HepG2 (cell line): ENCODE data around the gene PEBP1. TPM values are rescaled to one million over a fixed set of nuclear protein-coding genes. Genes with fewer than 3 reads are reported as not detected.

Source experiments
- ARNT ChIP-seq: fragments of 450-650 bp; IDR thresholded peaks from 2 replicates; pipeline ENCODE4 v1.6.1; 2017
- ASH2L ChIP-seq: fragments of 300-600, 200-600 bp; sonication (generic); IDR thresholded peaks from 2 replicates; pipeline ENCODE4 v1.7.0; 2017; ENCODE audit warnings: low read depth, mild to moderate bottlenecking, moderate library complexity, mixed read lengths, low read length; ENCODE audit not compliant: insufficient read length
- HIVEP1 ChIP-seq: sonication (generic); formaldehyde crosslinking; IDR thresholded peaks from 2 replicates; pipeline ENCODE4 v1.4.0; 2020; ENCODE audit warnings: mild to moderate bottlenecking, missing genetic modification reagents
- HMGXB3 ChIP-seq: sonication (generic); formaldehyde crosslinking; IDR thresholded peaks from 2 replicates; pipeline ENCODE4 v1.4.0; 2020; ENCODE audit warnings: missing genetic modification reagents, borderline replicate concordance
- KDM3A ChIP-seq: IDR thresholded peaks from 2 replicates; pipeline ENCODE4 v1.6.1; 2018; ENCODE audit warnings: low read depth, missing compliant biosample characterization
- NFKBIZ ChIP-seq: IDR thresholded peaks from 2 replicates; pipeline ENCODE4 v1.6.1; 2018; ENCODE audit warnings: missing genetic modification reagents, missing compliant biosample characterization
- NFRKB ChIP-seq: fragments of 450-650 bp; IDR thresholded peaks from 2 replicates; pipeline ENCODE4 v1.6.1; 2017
- RCOR2 ChIP-seq: IDR thresholded peaks from 2 replicates; pipeline ENCODE4 v1.6.1; 2016; ENCODE audit warnings: missing biosample characterization, missing genetic modification reagents
- SPEN ChIP-seq: sonication (generic); formaldehyde crosslinking; IDR thresholded peaks from 2 replicates; pipeline ENCODE4 v1.5.1; 2020; ENCODE audit warnings: low read depth, mild to moderate bottlenecking, missing genetic modification reagents
- TARDBP ChIP-seq: sonication (generic); formaldehyde crosslinking; IDR thresholded peaks from 2 replicates; pipeline ENCODE4 v1.8.0; 2022; ENCODE audit warnings: mild to moderate bottlenecking, missing genetic modification reagents
- TBL1XR1 ChIP-seq: fragments of 150-350 bp; IDR thresholded peaks from 2 replicates; pipeline ENCODE4 v1.6.1; 2014; ENCODE audit warnings: borderline replicate concordance, low read length; ENCODE audit not compliant: partially characterized antibody
- ZC3H4 ChIP-seq: sonication (generic); formaldehyde crosslinking; IDR thresholded peaks from 2 replicates; pipeline ENCODE4 v1.4.0; 2020; ENCODE audit warnings: missing genetic modification reagents, borderline replicate concordance
- ZNF224 ChIP-seq: sonication (generic); formaldehyde crosslinking; IDR thresholded peaks from 2 replicates; pipeline ENCODE4 v1.5.0; 2020; ENCODE audit warnings: mild to moderate bottlenecking, missing genetic modification reagents
- ZNF263 ChIP-seq: sonication (generic); formaldehyde crosslinking; IDR thresholded peaks from 2 replicates; pipeline ENCODE4 v1.4.0; 2020; ENCODE audit warnings: missing genetic modification reagents
- ZNF292 ChIP-seq: sonication (generic); formaldehyde crosslinking; IDR thresholded peaks from 2 replicates; pipeline ENCODE4 v1.8.1; 2022; ENCODE audit warnings: mild to moderate bottlenecking, low read depth, missing genetic modification reagents, borderline replicate concordance
- ZNF629 ChIP-seq: sonication (generic); formaldehyde crosslinking; conservative IDR thresholded peaks from 2 replicates; pipeline ENCODE4 v1.5.0; 2020; ENCODE audit warnings: missing genetic modification reagents
- ZNF672 ChIP-seq: sonication (generic); formaldehyde crosslinking; IDR thresholded peaks from 2 replicates; pipeline ENCODE4 v1.8.1; 2022; ENCODE audit warnings: missing genetic modification reagents
- ZNF678 ChIP-seq: sonication (generic); formaldehyde crosslinking; IDR thresholded peaks from 2 replicates; pipeline ENCODE4 v1.4.0; 2020; ENCODE audit warnings: mild to moderate bottlenecking, missing genetic modification reagents
- ZNF776 ChIP-seq: sonication (generic); formaldehyde crosslinking; IDR thresholded peaks from 2 replicates; pipeline ENCODE4 v1.4.0; 2020; ENCODE audit warnings: mild to moderate bottlenecking, missing genetic modification reagents
- ZSCAN29 ChIP-seq: sonication (generic); formaldehyde crosslinking; conservative IDR thresholded peaks from 2 replicates; pipeline ENCODE4 v1.4.0; 2020; ENCODE audit warnings: mild to moderate bottlenecking, missing genetic modification reagents
- polyA plus RNA-seq, 8 experiments: library from polyadenylated mRNA; depleted of rRNA in 3 of 8; stranded (reverse) in 7 of 8; unstranded in 1 of 8; fragments of >200 nt; fragmentation: Illumina TruSeq in 4 of 8; extraction: Trizol in 4 of 8; gene quantifications; 2 replicates each; pipeline versions ENCODE4 v1.2.1 to v1.2.3, GENCODE V29; 2011 to 2016; ENCODE audit warnings: low read depth in 4 of 8, missing spikeins in 1 of 8, mixed read lengths in 1 of 8; ENCODE audit not compliant: insufficient read depth in 1 of 8
- total RNA-seq, 5 experiments: library from RNA; depleted of rRNA; stranded (reverse); fragments of >200 nt; fragmentation: Illumina TruSeq; extraction: Trizol; gene quantifications; 2 replicates each; pipeline ENCODE4 v1.2.3, GENCODE V29; 2016; ENCODE audit warnings: low read depth in 1 of 5
- TF ChIP-seq, protein P1 (sequence below): IDR thresholded peaks from 2 replicates; pipeline ENCODE4 v1.4.0; 2020; ENCODE audit warnings: mild to moderate bottlenecking, missing genetic modification reagents
- TF ChIP-seq, protein P2 (sequence below): sonication (generic); formaldehyde crosslinking; IDR thresholded peaks from 2 replicates; pipeline ENCODE4 v1.4.0; 2020; ENCODE audit warnings: missing genetic modification reagents

PEBP1 gene
- total and polyA plus RNA-seq, 2 of the 13 experiments (the other 11 are each of a cell fraction or from before 2014, with no cell fraction given): 538 to 1,505 TPM

DNA sequence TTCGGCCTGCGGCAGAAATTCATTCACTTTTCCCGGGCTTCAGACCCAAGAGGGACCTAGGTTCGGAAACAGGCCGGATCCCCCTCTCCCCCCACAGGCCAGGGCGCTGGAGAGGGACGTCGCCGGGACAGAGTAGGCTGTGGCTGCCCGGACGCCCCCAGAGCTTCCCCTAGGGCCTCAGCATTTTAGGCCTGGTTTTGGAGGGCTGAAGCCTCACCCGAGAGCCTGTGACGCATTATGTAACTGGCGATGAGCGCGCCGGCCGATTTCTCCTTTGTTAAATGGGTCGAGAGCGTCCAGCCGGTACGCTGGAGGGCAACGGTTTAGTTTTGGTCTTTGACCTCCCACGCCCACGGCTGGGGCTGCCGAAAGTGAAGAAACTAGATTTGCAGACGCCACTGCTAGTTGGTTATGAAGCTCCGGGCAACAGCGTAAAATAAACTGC, 657 bp downstream of the PEBP1 start (continued):
- TF ChIP-seq, protein P1, sequence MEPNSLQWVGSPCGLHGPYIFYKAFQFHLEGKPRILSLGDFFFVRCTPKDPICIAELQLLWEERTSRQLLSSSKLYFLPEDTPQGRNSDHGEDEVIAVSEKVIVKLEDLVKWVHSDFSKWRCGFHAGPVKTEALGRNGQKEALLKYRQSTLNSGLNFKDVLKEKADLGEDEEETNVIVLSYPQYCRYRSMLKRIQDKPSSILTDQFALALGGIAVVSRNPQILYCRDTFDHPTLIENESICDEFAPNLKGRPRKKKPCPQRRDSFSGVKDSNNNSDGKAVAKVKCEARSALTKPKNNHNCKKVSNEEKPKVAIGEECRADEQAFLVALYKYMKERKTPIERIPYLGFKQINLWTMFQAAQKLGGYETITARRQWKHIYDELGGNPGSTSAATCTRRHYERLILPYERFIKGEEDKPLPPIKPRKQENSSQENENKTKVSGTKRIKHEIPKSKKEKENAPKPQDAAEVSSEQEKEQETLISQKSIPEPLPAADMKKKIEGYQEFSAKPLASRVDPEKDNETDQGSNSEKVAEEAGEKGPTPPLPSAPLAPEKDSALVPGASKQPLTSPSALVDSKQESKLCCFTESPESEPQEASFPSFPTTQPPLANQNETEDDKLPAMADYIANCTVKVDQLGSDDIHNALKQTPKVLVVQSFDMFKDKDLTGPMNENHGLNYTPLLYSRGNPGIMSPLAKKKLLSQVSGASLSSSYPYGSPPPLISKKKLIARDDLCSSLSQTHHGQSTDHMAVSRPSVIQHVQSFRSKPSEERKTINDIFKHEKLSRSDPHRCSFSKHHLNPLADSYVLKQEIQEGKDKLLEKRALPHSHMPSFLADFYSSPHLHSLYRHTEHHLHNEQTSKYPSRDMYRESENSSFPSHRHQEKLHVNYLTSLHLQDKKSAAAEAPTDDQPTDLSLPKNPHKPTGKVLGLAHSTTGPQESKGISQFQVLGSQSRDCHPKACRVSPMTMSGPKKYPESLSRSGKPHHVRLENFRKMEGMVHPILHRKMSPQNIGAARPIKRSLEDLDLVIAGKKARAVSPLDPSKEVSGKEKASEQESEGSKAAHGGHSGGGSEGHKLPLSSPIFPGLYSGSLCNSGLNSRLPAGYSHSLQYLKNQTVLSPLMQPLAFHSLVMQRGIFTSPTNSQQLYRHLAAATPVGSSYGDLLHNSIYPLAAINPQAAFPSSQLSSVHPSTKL: no peak
- TF ChIP-seq NFRKB (no peak), NFKBIZ (no peak), TARDBP (no peak), HIVEP1 (CRISPR knock-in tag) (no peak), ARNT (no peak), ZNF629 (CRISPR knock-in tag) (peak; percentile 97), KDM3A (no peak), TBL1XR1 (no peak), ZNF678 (no peak), ZNF292 (CRISPR knock-in tag) (no peak), ASH2L (no peak), ZNF224 (CRISPR knock-in tag) (no peak), RCOR2 (CRISPR knock-in tag) (peak; percentile 21; the same call in 1 of the 2 replicates), ZNF776 (CRISPR knock-in tag) (no peak), ZC3H4 (CRISPR knock-in tag) (no peak), HMGXB3 (CRISPR knock-in tag) (no peak), SPEN (CRISPR knock-in tag) (no peak), ZSCAN29 (CRISPR knock-in tag) (no peak), ZNF263 (CRISPR knock-in tag) (no peak), ZNF672 (CRISPR knock-in tag) (no peak)
- TF ChIP-seq, protein P2, sequence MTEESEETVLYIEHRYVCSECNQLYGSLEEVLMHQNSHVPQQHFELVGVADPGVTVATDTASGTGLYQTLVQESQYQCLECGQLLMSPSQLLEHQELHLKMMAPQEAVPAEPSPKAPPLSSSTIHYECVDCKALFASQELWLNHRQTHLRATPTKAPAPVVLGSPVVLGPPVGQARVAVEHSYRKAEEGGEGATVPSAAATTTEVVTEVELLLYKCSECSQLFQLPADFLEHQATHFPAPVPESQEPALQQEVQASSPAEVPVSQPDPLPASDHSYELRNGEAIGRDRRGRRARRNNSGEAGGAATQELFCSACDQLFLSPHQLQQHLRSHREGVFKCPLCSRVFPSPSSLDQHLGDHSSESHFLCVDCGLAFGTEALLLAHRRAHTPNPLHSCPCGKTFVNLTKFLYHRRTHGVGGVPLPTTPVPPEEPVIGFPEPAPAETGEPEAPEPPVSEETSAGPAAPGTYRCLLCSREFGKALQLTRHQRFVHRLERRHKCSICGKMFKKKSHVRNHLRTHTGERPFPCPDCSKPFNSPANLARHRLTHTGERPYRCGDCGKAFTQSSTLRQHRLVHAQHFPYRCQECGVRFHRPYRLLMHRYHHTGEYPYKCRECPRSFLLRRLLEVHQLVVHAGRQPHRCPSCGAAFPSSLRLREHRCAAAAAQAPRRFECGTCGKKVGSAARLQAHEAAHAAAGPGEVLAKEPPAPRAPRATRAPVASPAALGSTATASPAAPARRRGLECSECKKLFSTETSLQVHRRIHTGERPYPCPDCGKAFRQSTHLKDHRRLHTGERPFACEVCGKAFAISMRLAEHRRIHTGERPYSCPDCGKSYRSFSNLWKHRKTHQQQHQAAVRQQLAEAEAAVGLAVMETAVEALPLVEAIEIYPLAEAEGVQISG (CRISPR knock-in tag): no peak; the same call in 1 of the 2 replicates
